NCI-H2196 (cell line): ENCODE data around the gene IRF2BP1.

ENCODE experiments used
- DNase-seq: peaks from one replicate; lab custom pipeline; 2025; ENCODE audit not compliant: unreplicated experiment; lab: John Stamatoyannopoulos, UW

Gene IRF2BP1

GRCh38 chr19:45885556-45886426 is at the start of gene IRF2BP1:
TSS of gene IRF2BP1 (minus strand) at chr19:45886141. CDS start at chr19:45885774, 367 bp downstream.
- peak; percentile 89 for DNase-seq

- no peak for DNase-seq
Observed at GRCh38 chr19:45935267-45935666, 49.3 kb upstream of the IRF2BP1 start.

- no peak for DNase-seq
Observed at GRCh38 chr19:45934551-45935230, 48.8 kb upstream of the IRF2BP1 start.

GRCh38 chr19:45933759-45934158 is 47.8 kb upstream of the IRF2BP1 start:
- no peak for DNase-seq

- no peak for DNase-seq
Observed at GRCh38 chr19:45931055-45931454, 45.1 kb upstream of the IRF2BP1 start.

- no peak for DNase-seq
Observed at GRCh38 chr19:45929247-45929646, 43.3 kb upstream of the IRF2BP1 start.

GRCh38 chr19:45927565-45928261 is 41.8 kb upstream of the IRF2BP1 start:
- peak; percentile 96 for DNase-seq

- DNase-seq = no peak
Observed at GRCh38 chr19:45924891-45925447, 39.0 kb upstream of the IRF2BP1 start.

GRCh38 chr19:45922281-45922680 is 36.3 kb upstream of the IRF2BP1 start:
- DNase-seq = no peak

GRCh38 chr19:45920458-45920857 is 34.5 kb upstream of the IRF2BP1 start:
- no peak for DNase-seq

GRCh38 chr19:45919678-45920077 is 33.7 kb upstream of the IRF2BP1 start:
- no peak for DNase-seq

- DNase-seq = no peak
Observed at GRCh38 chr19:45918721-45919120, 32.8 kb upstream of the IRF2BP1 start.

GRCh38 chr19:45917421-45918091 is 31.6 kb upstream of the IRF2BP1 start:
- DNase-seq = no peak

GRCh38 chr19:45913874-45914830 is 28.2 kb upstream of the IRF2BP1 start, which contains the start of gene NANOS2:
TSS of gene NANOS2 (minus strand) at chr19:45914778. CDS start at chr19:45914693, 85 bp downstream.
- no peak for DNase-seq

GRCh38 chr19:45911291-45911690 is 25.4 kb upstream of the IRF2BP1 start:
- no peak for DNase-seq

GRCh38 chr19:45908956-45909355 is 23.0 kb upstream of the IRF2BP1 start:
- DNase-seq = no peak

- no peak for DNase-seq
Observed at GRCh38 chr19:45906221-45906620, 20.3 kb upstream of the IRF2BP1 start.

- no peak for DNase-seq
Observed at GRCh38 chr19:45905011-45905410, 19.1 kb upstream of the IRF2BP1 start.
